Measurements from ENCODE around the gene SPG7.

- no peak for TF ChIP-seq EZH2 (IDR thresholded peaks at IDR 0.05; ENCODE audit: borderline replicate concordance, low read length)
- TF ChIP-seq, protein P1, sequence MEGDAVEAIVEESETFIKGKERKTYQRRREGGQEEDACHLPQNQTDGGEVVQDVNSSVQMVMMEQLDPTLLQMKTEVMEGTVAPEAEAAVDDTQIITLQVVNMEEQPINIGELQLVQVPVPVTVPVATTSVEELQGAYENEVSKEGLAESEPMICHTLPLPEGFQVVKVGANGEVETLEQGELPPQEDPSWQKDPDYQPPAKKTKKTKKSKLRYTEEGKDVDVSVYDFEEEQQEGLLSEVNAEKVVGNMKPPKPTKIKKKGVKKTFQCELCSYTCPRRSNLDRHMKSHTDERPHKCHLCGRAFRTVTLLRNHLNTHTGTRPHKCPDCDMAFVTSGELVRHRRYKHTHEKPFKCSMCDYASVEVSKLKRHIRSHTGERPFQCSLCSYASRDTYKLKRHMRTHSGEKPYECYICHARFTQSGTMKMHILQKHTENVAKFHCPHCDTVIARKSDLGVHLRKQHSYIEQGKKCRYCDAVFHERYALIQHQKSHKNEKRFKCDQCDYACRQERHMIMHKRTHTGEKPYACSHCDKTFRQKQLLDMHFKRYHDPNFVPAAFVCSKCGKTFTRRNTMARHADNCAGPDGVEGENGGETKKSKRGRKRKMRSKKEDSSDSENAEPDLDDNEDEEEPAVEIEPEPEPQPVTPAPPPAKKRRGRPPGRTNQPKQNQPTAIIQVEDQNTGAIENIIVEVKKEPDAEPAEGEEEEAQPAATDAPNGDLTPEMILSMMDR (IDR thresholded peaks at IDR 0.05; ENCODE audit: low read length), result no peak
Measured at GRCh38 chr16:89552913-89553312, 44.7 kb downstream of the SPG7 start.
